Brain microvascular endothelial cell (primary cell): ENCODE measurements around the gene FAM217A.

Source experiments
- DNase-seq: peaks from one replicate; pipeline ENCODE4 v3.0.0-alpha.2; 2020
- H3K27ac ChIP-seq: fragments of 250-450 bp; sonication (Bioruptor Pico); 2 replicates; pipeline ENCODE4 v1.5.1; 2020; ENCODE audit warnings: mild to moderate bottlenecking, moderate library complexity
- H3K27me3 ChIP-seq: fragments of 250-450 bp; sonication (Bioruptor Pico); replicated peaks from 2 replicates; pipeline ENCODE4 v1.5.1; 2020; ENCODE audit warnings: mild to moderate bottlenecking
- H3K36me3 ChIP-seq: fragments of 250-450 bp; sonication (Bioruptor Pico); replicated peaks from 2 replicates; pipeline ENCODE4 v1.5.1; 2020; ENCODE audit warnings: mild to moderate bottlenecking
- H3K4me3 ChIP-seq: 2 replicates; pipeline ENCODE4 v1.5.1; 2011; ENCODE audit warnings: low read depth, mild to moderate bottlenecking, control low read depth, low read length, moderate library complexity
- CTCF ChIP-seq: IDR thresholded peaks from 2 replicates; pipeline ENCODE4 v1.5.1; 2011; ENCODE audit warnings: low read depth, mild to moderate bottlenecking, moderate library complexity, low read length, control low read depth, inconsistent platforms; ENCODE audit errors: missing control alignments
- in situ Hi-C: cut with HindIII; loops from 2 replicates; pipeline ENCODE4 v1.10.0; 2017; ENCODE audit warnings: low sequenced_read_pairs, low pct_ligation_motif_present

FAM217A gene

GRCh38 chr6:4107873-4108272 is 28.9 kb upstream of the FAM217A start:
- Histone ChIP-seq H3K27ac (no peak overlapping the region), H3K4me3 (no peak overlapping the region), H3K36me3 (no peaks in the 10 kb centered on the region), H3K27me3 (no peaks in the 10 kb centered on the region)
- TF ChIP-seq CTCF, result no peak
- DNase-seq, result no peak
- in situ Hi-C loops, result no loop called here

GRCh38 chr6:4105980-4106536 is 27.1 kb upstream of the FAM217A start:
- no peak for TF ChIP-seq CTCF
- no peak for DNase-seq
- Histone ChIP-seq H3K27me3 (no peaks in the 10 kb centered on the region), H3K36me3 (no peaks in the 10 kb centered on the region), H3K27ac (no peak overlapping the region), H3K4me3 (no peak overlapping the region)
- in situ Hi-C loops, result no loop called here

GRCh38 chr6:4103929-4104328 is 25.0 kb upstream of the FAM217A start:
- DNase-seq, result no peak
- Histone ChIP-seq H3K27me3 (no peaks in the 10 kb centered on the region), H3K4me3 (no peak overlapping the region), H3K36me3 (no peaks in the 10 kb centered on the region), H3K27ac (no peak overlapping the region)
- no peak for TF ChIP-seq CTCF
- in situ Hi-C loops, result no loop called here

GRCh38 chr6:4102687-4103244 is 23.8 kb upstream of the FAM217A start:
- no peaks in the 10 kb centered on the region for H3K27me3 ChIP-seq
- TF ChIP-seq CTCF, result no peak
- in situ Hi-C loops, result no loop called here
- DNase-seq, result no peak
- no peak overlapping the region for H3K27ac ChIP-seq
- H3K4me3 ChIP-seq, result no peak overlapping the region
- H3K36me3 ChIP-seq, result no peaks in the 10 kb centered on the region

GRCh38 chr6:4101298-4101697 is 22.4 kb upstream of the FAM217A start:
- no peak for DNase-seq
- no peak overlapping the region for H3K4me3 ChIP-seq
- no peaks in the 10 kb centered on the region for H3K36me3 ChIP-seq
- in situ Hi-C loops, result no loop called here
- H3K27me3 ChIP-seq, result no peaks in the 10 kb centered on the region
- TF ChIP-seq CTCF, result no peak
- no peak overlapping the region for H3K27ac ChIP-seq

GRCh38 chr6:4100655-4101054 is 21.7 kb upstream of the FAM217A start:
- no peaks in the 10 kb centered on the region for H3K36me3 ChIP-seq
- no peak for TF ChIP-seq CTCF
- in situ Hi-C loops, result no loop called here
- no peak for DNase-seq
- H3K27me3 ChIP-seq, result no peaks in the 10 kb centered on the region
- H3K4me3 ChIP-seq, result no peak overlapping the region
- H3K27ac ChIP-seq, result no peak overlapping the region
